OCI-LY1 (cell line): ENCODE results near the gene PPP1CB.

Experiments
- CTCF ChIP-seq: fragments of 200-600 bp; sonication (generic), shearing (Covaris generic); IDR thresholded peaks from 2 replicates; pipeline ENCODE4 v1.5.1; 2017; ENCODE audit warnings: mild to moderate bottlenecking, antibody characterized with exemption, low read length, moderate library complexity, mixed read lengths
- EZH2 ChIP-seq: fragments of 200-600 bp; sonication (generic), shearing (Covaris generic); IDR thresholded peaks from 2 replicates; pipeline ENCODE4 v1.8.0; 2017; ENCODE audit warnings: borderline replicate concordance, mixed run types, mild to moderate bottlenecking, antibody characterized with exemption, low read length, moderate library complexity, mixed read lengths

- no peak for TF ChIP-seq CTCF
- no peak for TF ChIP-seq EZH2
Observed at GRCh38 chr2:28772351-28772750, 20.7 kb downstream of the PPP1CB start.
